PC-3 (cell line): Measurements from ENCODE around the gene CA11. TPM values are rescaled to one million over a fixed set of nuclear protein-coding genes. Genes with fewer than 3 reads are reported as not detected.

Experiments used
- ATAC-seq: fragments of 200-7000 bp; cut with Tn5 transposase; 2 replicates; pipeline ENCODE4 v1.9.1; 2020; ENCODE audit warnings: mild to moderate bottlenecking, moderate library complexity
- BruUV-seq: library from RNA; stranded (reverse); fragments of 400-500 nt; replicated peaks from 2 replicates; lab custom pipeline; 2021; lab: Mats Ljungman, UMichigan
- CTCF ChIA-PET: fragments of 300-600 bp; sonication (Branson Sonifier 250); formaldehyde crosslinking; loops from one replicate; lab custom pipeline; 2022; ENCODE audit warnings: antibody characterized with exemption; lab: Charles Lee
- POLR2A ChIA-PET: fragments of 300-600 bp; sonication (Branson Sonifier 250); formaldehyde crosslinking; loops from one replicate; lab custom pipeline; 2022; ENCODE audit warnings: antibody characterized with exemption; ENCODE audit not compliant: unreplicated experiment; lab: Charles Lee
- DNase-seq: peaks from one replicate; pipeline ENCODE4 v3.0.0-alpha.2; 2015
- H2AFZ ChIP-seq: fragments of 300-600 bp; sonication (generic); 2 replicates; pipeline ENCODE4 v1.6.0; 2016; ENCODE audit warnings: antibody characterized with exemption, low read length
- H3F3A ChIP-seq: fragments of 300-600 bp; sonication (generic); one replicate; pipeline ENCODE4 v1.6.0; 2017; ENCODE audit warnings: antibody characterized with exemption, low read length, control low read depth, mild to moderate bottlenecking; ENCODE audit not compliant: unreplicated experiment
- H3K27ac ChIP-seq: fragments of 300-600 bp; sonication (generic); 2 replicates; pipeline ENCODE4 v1.5.1; 2016; ENCODE audit warnings: mild to moderate bottlenecking, low read length
- H3K27me3 ChIP-seq: fragments of 300-600 bp; sonication (generic); 2 replicates; pipeline ENCODE4 v1.6.1; 2016; ENCODE audit warnings: low read length, mixed read lengths
- H3K36me3 ChIP-seq: fragments of 300-600 bp; sonication (generic); 2 replicates; pipeline ENCODE4 v1.6.1; 2016; ENCODE audit warnings: low read depth, mixed run types, low read length, mixed read lengths
- H3K4me1 ChIP-seq: fragments of 300-600 bp; sonication (generic); 2 replicates; pipeline ENCODE4 v1.5.1; 2016; ENCODE audit warnings: low read length; ENCODE audit not compliant: insufficient read depth
- H3K4me2 ChIP-seq: fragments of 300-600 bp; sonication (generic); 2 replicates; pipeline ENCODE4 v1.6.0; 2016; ENCODE audit warnings: low read length
- H3K4me3 ChIP-seq: fragments of 300-600 bp; sonication (generic); 2 replicates; pipeline ENCODE4 v1.5.1; 2016; ENCODE audit warnings: mild to moderate bottlenecking, low read length, mixed read lengths
- H3K79me2 ChIP-seq: fragments of 300-600 bp; sonication (generic); 2 replicates; pipeline ENCODE4 v1.6.1; 2017; ENCODE audit warnings: low read length, mixed read lengths
- H3K9ac ChIP-seq: fragments of 300-600 bp; sonication (generic); 2 replicates; pipeline ENCODE4 v1.6.0; 2016; ENCODE audit warnings: mild to moderate bottlenecking, low read length
- H3K9me2 ChIP-seq: fragments of 300-600 bp; sonication (generic); replicated peaks from 2 replicates; pipeline ENCODE4 v1.6.1; 2016; ENCODE audit warnings: mixed run types, low read length, mixed read lengths
- H3K9me3 ChIP-seq: fragments of 300-600 bp; sonication (generic); 2 replicates; pipeline ENCODE4 v1.6.1; 2016; ENCODE audit warnings: low read length, mixed read lengths
- H4K20me1 ChIP-seq: fragments of 300-600 bp; sonication (generic); 2 replicates; pipeline ENCODE4 v1.6.1; 2016; ENCODE audit warnings: low read length, mixed read lengths
- EZH2 ChIP-seq: fragments of 300-600 bp; sonication (generic); IDR thresholded peaks from one replicate; pipeline ENCODE4 v1.6.1; 2017; ENCODE audit warnings: antibody characterized with exemption, mild to moderate bottlenecking, low read length; ENCODE audit not compliant: unreplicated experiment
- EZH2phosphoT487 ChIP-seq: fragments of 300-600 bp; sonication (generic); IDR thresholded peaks from 2 replicates; pipeline ENCODE4 v1.6.1; 2018; ENCODE audit warnings: mild to moderate bottlenecking, antibody characterized with exemption, low read length, borderline replicate concordance
- intact Hi-C: fragments of 100-400 bp; cut with micrococcal nuclease; formaldehyde crosslinking; loops from 2 replicates; pipeline ENCODE4 v1.9.0; 2023
- total RNA-seq: library from RNA; depleted of rRNA; stranded (reverse); fragments of >200 nt; gene quantifications from 2 replicates; pipeline ENCODE4 v1.2.3, GENCODE V29; 2014
- TF ChIP-seq, protein P1 (sequence below): fragments of 300-600 bp; sonication (generic); conservative IDR thresholded peaks from 2 replicates; pipeline ENCODE4 v1.5.1; 2017; ENCODE audit warnings: antibody characterized with exemption, low read depth, mild to moderate bottlenecking, low read length

Gene CA11
- total RNA-seq, 1 experiment from 2014 or later: 4.1 TPM

DNA sequence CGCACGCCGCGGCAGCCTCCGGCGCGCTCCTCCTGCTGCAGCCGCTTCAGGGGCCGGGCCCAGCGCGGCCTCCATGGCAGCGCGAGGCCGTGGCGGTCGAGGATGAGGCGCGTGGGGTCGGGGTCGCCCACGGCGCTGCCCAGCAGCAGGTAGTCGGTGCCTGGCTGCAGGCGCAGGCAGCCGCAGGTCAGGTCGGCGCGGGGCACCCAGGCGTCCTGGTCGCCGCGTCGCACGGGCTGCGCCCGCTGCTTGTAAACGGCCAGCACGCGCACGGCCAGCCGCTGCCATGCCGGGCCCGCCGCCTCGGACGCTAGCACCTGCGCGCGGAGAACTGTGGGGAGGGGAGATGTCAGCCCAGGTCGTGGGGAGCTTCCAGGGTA is 15.7 kb upstream of the CA11 start:
- no peaks in the 10 kb centered on the region for H4K20me1 ChIP-seq
- no peaks in the 10 kb centered on the region for H3K79me2 ChIP-seq
- no peaks in the 10 kb centered on the region for H3K4me1 ChIP-seq
- H3K36me3 ChIP-seq: no peaks in the 10 kb centered on the region
- no peak overlapping the region for H2AFZ ChIP-seq
- intact Hi-C loops: no loop called here
- DNase-seq: no peak
- H3K27ac ChIP-seq: no peak overlapping the region
- H3K9me3 ChIP-seq: no peaks in the 10 kb centered on the region
- TF ChIP-seq, protein P1, sequence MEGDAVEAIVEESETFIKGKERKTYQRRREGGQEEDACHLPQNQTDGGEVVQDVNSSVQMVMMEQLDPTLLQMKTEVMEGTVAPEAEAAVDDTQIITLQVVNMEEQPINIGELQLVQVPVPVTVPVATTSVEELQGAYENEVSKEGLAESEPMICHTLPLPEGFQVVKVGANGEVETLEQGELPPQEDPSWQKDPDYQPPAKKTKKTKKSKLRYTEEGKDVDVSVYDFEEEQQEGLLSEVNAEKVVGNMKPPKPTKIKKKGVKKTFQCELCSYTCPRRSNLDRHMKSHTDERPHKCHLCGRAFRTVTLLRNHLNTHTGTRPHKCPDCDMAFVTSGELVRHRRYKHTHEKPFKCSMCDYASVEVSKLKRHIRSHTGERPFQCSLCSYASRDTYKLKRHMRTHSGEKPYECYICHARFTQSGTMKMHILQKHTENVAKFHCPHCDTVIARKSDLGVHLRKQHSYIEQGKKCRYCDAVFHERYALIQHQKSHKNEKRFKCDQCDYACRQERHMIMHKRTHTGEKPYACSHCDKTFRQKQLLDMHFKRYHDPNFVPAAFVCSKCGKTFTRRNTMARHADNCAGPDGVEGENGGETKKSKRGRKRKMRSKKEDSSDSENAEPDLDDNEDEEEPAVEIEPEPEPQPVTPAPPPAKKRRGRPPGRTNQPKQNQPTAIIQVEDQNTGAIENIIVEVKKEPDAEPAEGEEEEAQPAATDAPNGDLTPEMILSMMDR: no peak
- TF ChIP-seq EZH2phosphoT487 (no peak), EZH2 (no peak)
- BruUV-seq: no TSS peak
- no peaks in the 10 kb centered on the region for H3F3A ChIP-seq
- H3K27me3 ChIP-seq: no peaks in the 10 kb centered on the region
- CTCF ChIA-PET: no interaction called here
- POLR2A ChIA-PET: no interaction called here
- no peak overlapping the region for H3K4me3 ChIP-seq
- no peak for ATAC-seq
- no peaks in the 10 kb centered on the region for H3K9me2 ChIP-seq
- H3K4me2 ChIP-seq: no peak overlapping the region
- no peak overlapping the region for H3K9ac ChIP-seq

DNA sequence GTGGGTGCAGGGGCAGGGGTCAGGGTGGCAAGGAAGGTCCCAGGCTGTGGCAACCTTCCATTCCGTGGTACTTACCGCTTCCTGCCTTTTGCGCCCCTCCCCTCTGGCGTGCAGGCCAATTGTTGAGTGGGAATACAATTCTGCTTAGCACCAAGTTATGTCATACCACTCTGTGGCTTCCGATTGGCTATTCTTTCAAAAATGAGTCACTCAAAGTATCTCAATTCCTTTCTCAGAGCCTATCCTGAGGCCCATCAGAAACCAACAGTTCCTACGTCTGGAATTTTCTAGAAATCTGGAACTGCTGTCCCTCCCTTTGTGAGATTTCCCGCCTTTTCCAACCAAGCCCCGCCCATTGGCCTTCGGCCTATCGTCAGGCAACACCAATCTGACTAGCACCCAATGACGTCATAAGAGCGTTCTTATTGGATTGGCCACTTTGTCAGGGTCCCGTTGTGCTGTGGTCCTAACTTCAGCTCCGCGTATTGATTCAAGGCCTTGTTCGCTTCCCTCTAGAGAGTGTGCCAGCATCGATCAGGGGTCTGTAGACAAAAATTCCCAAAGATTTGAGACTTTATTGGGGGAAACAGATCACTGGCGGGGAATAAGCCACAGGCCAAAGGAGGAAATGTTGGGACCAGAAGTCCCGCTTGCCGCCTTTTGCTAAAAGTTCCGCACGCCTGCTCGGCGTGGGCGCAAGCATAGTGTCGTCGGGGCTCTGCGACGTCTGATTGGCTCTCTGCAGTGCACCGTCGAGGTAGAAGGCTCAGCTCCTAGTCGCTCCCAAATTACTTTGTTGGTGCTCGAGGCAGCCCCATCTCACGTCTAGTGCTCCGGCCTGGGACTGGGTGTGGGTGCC is 15.1 kb upstream of the CA11 start:
- Histone ChIP-seq H3K79me2 (no peaks in the 10 kb centered on the region), H3K36me3 (no peaks in the 10 kb centered on the region), H3F3A (no peaks in the 10 kb centered on the region), H3K9me3 (no peaks in the 10 kb centered on the region), H3K4me2 (0 out of 2 replicates have a peak overlapping the region, but pooled peaks have one; percentile 13), H3K9me2 (no peaks in the 10 kb centered on the region), H4K20me1 (no peaks in the 10 kb centered on the region), H3K27me3 (no peaks in the 10 kb centered on the region), H3K4me1 (no peaks in the 10 kb centered on the region), H3K4me3 (no peak overlapping the region), H3K27ac (no peak overlapping the region), H2AFZ (peak overlapping the region; percentile 61; the same call in 1 of the 2 replicates), H3K9ac (no peak overlapping the region)
- POLR2A ChIA-PET: no interaction called here
- CTCF ChIA-PET: no interaction called here
- DNase-seq (peak; percentile 79), ATAC-seq (peak; percentile 75)
- intact Hi-C loops: no loop called here
- TF ChIP-seq EZH2phosphoT487: no peak
- no peak for TF ChIP-seq EZH2
- TF ChIP-seq, protein P1: no peak
- BruUV-seq: no TSS peak

DNA sequence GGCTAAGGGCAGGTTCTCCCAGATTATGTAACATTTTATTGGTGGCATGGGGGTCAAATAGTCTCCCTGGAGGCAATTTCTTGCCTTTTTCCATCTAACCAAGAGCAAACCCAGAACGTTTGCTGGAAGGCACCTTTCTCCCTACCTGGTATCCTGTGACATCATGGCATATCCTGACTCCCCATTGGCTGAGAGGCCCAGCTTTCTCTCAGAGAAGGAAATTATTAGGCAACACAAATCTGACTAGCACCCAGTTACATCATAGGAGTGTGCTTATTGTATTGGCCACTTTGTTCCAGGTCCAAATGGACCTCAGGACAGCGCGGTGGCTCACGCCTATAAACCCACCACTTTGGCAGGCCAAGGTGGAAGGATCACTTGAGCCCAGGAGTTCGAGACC is 13.8 kb upstream of the CA11 start:
- no peak overlapping the region for H3K9ac ChIP-seq
- H3K79me2 ChIP-seq: no peaks in the 10 kb centered on the region
- no peaks in the 10 kb centered on the region for H4K20me1 ChIP-seq
- H2AFZ ChIP-seq: no peak overlapping the region
- TF ChIP-seq EZH2phosphoT487: no peak
- TF ChIP-seq EZH2: no peak
- TF ChIP-seq, protein P1: no peak
- no peaks in the 10 kb centered on the region for H3K36me3 ChIP-seq
- ChIA-PET CTCF (no interaction called here), POLR2A (no interaction called here)
- no TSS peak for BruUV-seq
- H3K4me1 ChIP-seq: no peaks in the 10 kb centered on the region
- H3K9me2 ChIP-seq: no peaks in the 10 kb centered on the region
- H3K9me3 ChIP-seq: no peaks in the 10 kb centered on the region
- ATAC-seq: no peak
- intact Hi-C loops: no loop called here
- no peak overlapping the region for H3K27ac ChIP-seq
- H3K27me3 ChIP-seq: no peaks in the 10 kb centered on the region
- no peak for DNase-seq
- no peaks in the 10 kb centered on the region for H3F3A ChIP-seq
- no peak overlapping the region for H3K4me3 ChIP-seq
- H3K4me2 ChIP-seq: no peak overlapping the region
